Suppressor macrophage (primary cell): ENCODE data around the gene PNLDC1.

Source experiments
- DNase-seq, 4 experiments: peaks; one replicate each; pipeline ENCODE4 v3.0.0-alpha.2; 2020 to 2022

The PNLDC1 gene

GRCh38 chr6:159852877-159853276 is 52.8 kb downstream of the PNLDC1 start:
- DNase-seq = peak; percentile 37 to 60 (median 46)

GRCh38 chr6:159853754-159854153 is 53.7 kb downstream of the PNLDC1 start:
- no peak for DNase-seq

GRCh38 chr6:159854959-159855358 is 54.9 kb downstream of the PNLDC1 start:
- DNase-seq = peak; percentile 21 to 67 (median 56)

GRCh38 chr6:159858259-159858658 is 58.2 kb downstream of the PNLDC1 start:
- no peak for DNase-seq

- peak in 2 of 4 experiments; percentile 26 to 54 for DNase-seq
Observed at GRCh38 chr6:159860482-159860881, 60.4 kb downstream of the PNLDC1 start.

GRCh38 chr6:159862103-159862502 is 62.0 kb downstream of the PNLDC1 start:
- no peak for DNase-seq

- DNase-seq = peak; percentile 69 to 74 (median 72)
Observed at GRCh38 chr6:159863341-159863740, 63.3 kb downstream of the PNLDC1 start.

- DNase-seq = no peak
Observed at GRCh38 chr6:159865226-159865920, 65.3 kb downstream of the PNLDC1 start.

- DNase-seq = no peak
Observed at GRCh38 chr6:159866286-159867247, 66.5 kb downstream of the PNLDC1 start.
